ENCODE data around the gene RABGAP1.

Gene RABGAP1

GRCh38 chr9:123072407-123072995, 131.7 kb downstream of the RABGAP1 start:
- DNase-seq (ENCODE audit: low read depth): no peak
- TF ChIP-seq CTCF (IDR thresholded peaks at IDR 0.05; ENCODE audit: low read depth, low read length, missing control alignments): no peak
- no peak overlapping the region for H3K4me3 ChIP-seq (ENCODE audit: low read depth, low read length)

GRCh38 chr9:123073441-123073840, 132.6 kb downstream of the RABGAP1 start:
- no peak for DNase-seq (ENCODE audit: low read depth)
- TF ChIP-seq CTCF (IDR thresholded peaks at IDR 0.05; ENCODE audit: low read depth, low read length, missing control alignments): no peak
- no peak overlapping the region for H3K4me3 ChIP-seq (ENCODE audit: low read depth, low read length)

- no peak for DNase-seq (ENCODE audit: low read depth)
- no peak for TF ChIP-seq CTCF (IDR thresholded peaks at IDR 0.05; ENCODE audit: low read depth, low read length, missing control alignments)
- no peak overlapping the region for H3K4me3 ChIP-seq (ENCODE audit: low read depth, low read length)
Measured at GRCh38 chr9:123073991-123074422, 133.2 kb downstream of the RABGAP1 start.

GRCh38 chr9:123074628-123075027, 133.8 kb downstream of the RABGAP1 start:
- TF ChIP-seq CTCF (IDR thresholded peaks at IDR 0.05; ENCODE audit: low read depth, low read length, missing control alignments): no peak
- DNase-seq (ENCODE audit: low read depth): no peak
- no peak overlapping the region for H3K4me3 ChIP-seq (ENCODE audit: low read depth, low read length)

- DNase-seq (ENCODE audit: low read depth): no peak
- no peak overlapping the region for H3K4me3 ChIP-seq (ENCODE audit: low read depth, low read length)
- no peak for TF ChIP-seq CTCF (IDR thresholded peaks at IDR 0.05; ENCODE audit: low read depth, low read length, missing control alignments)
Measured at GRCh38 chr9:123080444-123080843, 139.6 kb downstream of the RABGAP1 start.

- H3K4me3 ChIP-seq (ENCODE audit: low read depth, low read length): no peak overlapping the region
- peak; percentile 19 for DNase-seq (ENCODE audit: low read depth)
- peak; percentile 65 for TF ChIP-seq CTCF (IDR thresholded peaks at IDR 0.05; ENCODE audit: low read depth, low read length, missing control alignments)
Measured at GRCh38 chr9:123081824-123082223, 141.0 kb downstream of the RABGAP1 start.

GRCh38 chr9:123083680-123084079, 142.9 kb downstream of the RABGAP1 start:
- no peak overlapping the region for H3K4me3 ChIP-seq (ENCODE audit: low read depth, low read length)
- TF ChIP-seq CTCF (IDR thresholded peaks at IDR 0.05; ENCODE audit: low read depth, low read length, missing control alignments): no peak
- DNase-seq (ENCODE audit: low read depth): no peak

Data from GM12864 (cell line).